GM13977 (cell line): ENCODE data around the gene TXNDC2.
"Not testable (repeated sequence)": the region's sequence is repeated elsewhere in the genome, so short reads cannot be mapped to it uniquely, and the experiment has no call there.

Experiments used
- DNase-seq: peaks from one replicate; pipeline ENCODE4 v3.0.0; 2012; ENCODE audit warnings: low spot score
- in situ Hi-C: fragments of 300-500 bp; cut with MboI; formaldehyde crosslinking; loops from one replicate; pipeline ENCODE4 v1.12.0; 2022; ENCODE audit warnings: low sequenced_read_pairs, low pct_unique_long_range_greater_than_20kb, mixed read lengths, inconsistent platforms; ENCODE audit not compliant: unreplicated experiment
- TF ChIP-seq, protein P1 (sequence below): IDR thresholded peaks from 2 replicates; pipeline ENCODE4 v1.5.1; 2012; ENCODE audit warnings: mild to moderate bottlenecking, control low read depth; ENCODE audit not compliant: insufficient read depth; ENCODE audit errors: extremely low read depth, missing control alignments

TXNDC2 gene

GRCh38 chr18:9910071-9910470 is 24.3 kb downstream of the TXNDC2 start:
- DNase-seq = no peak
- TF ChIP-seq, protein P1, sequence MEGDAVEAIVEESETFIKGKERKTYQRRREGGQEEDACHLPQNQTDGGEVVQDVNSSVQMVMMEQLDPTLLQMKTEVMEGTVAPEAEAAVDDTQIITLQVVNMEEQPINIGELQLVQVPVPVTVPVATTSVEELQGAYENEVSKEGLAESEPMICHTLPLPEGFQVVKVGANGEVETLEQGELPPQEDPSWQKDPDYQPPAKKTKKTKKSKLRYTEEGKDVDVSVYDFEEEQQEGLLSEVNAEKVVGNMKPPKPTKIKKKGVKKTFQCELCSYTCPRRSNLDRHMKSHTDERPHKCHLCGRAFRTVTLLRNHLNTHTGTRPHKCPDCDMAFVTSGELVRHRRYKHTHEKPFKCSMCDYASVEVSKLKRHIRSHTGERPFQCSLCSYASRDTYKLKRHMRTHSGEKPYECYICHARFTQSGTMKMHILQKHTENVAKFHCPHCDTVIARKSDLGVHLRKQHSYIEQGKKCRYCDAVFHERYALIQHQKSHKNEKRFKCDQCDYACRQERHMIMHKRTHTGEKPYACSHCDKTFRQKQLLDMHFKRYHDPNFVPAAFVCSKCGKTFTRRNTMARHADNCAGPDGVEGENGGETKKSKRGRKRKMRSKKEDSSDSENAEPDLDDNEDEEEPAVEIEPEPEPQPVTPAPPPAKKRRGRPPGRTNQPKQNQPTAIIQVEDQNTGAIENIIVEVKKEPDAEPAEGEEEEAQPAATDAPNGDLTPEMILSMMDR = no peak
- in situ Hi-C loops = no loop called here

GRCh38 chr18:9910661-9911060 is 24.9 kb downstream of the TXNDC2 start:
- TF ChIP-seq, protein P1 = no peak
- no peak for DNase-seq
- in situ Hi-C loops = no loop called here

GRCh38 chr18:9911226-9911625 is 25.5 kb downstream of the TXNDC2 start:
- in situ Hi-C loops = no loop called here
- DNase-seq = no peak
- TF ChIP-seq, protein P1 = no peak

- in situ Hi-C loops, DNase-seq: not testable (repeated sequence)
Observed at GRCh38 chr18:9912285-9912684, 26.5 kb downstream of the TXNDC2 start.

- TF ChIP-seq, protein P1 = no peak
- no peak for DNase-seq
- in situ Hi-C loops = no loop called here
Observed at GRCh38 chr18:9913151-9913525, 27.4 kb downstream of the TXNDC2 start.

GRCh38 chr18:9913526-9914333 is 28.0 kb downstream of the TXNDC2 start, which contains the start of gene VAPA:
Gene VAPA, plus strand, starts transcription at chr18:9914016. Its CDS starts 241 bp downstream, at chr18:9914257.
- TF ChIP-seq, protein P1 = no peak
- DNase-seq = peak; percentile 97
- in situ Hi-C loops = no loop called here

DNA sequence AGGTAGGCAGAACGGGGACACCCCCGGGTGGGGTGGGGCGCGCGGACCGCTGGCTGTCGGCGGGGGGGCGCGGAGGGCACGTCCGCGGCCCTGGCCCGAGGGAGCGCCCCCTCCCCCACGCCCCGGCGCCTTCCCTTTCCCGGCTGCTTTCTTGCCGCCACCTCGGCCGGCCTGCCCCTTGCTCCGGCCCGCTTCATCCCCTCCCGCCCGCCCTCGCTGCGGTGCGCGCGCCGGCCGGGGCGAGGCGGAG is 28.5 kb downstream of the TXNDC2 start:
- TF ChIP-seq, protein P1 = no peak
- DNase-seq = peak; percentile 77
- in situ Hi-C loops = no loop called here
